ENCODE data around the gene ASAP2. TPM values are rescaled to one million over a fixed set of nuclear protein-coding genes. Genes with fewer than 3 reads are reported as not detected.
A peak's percentile ranks its signal among the peaks of the same experiment; 100 is the strongest.

The ASAP2 gene
- total RNA-seq, 1 experiment from 2014 or later = 60.3 TPM

DNA sequence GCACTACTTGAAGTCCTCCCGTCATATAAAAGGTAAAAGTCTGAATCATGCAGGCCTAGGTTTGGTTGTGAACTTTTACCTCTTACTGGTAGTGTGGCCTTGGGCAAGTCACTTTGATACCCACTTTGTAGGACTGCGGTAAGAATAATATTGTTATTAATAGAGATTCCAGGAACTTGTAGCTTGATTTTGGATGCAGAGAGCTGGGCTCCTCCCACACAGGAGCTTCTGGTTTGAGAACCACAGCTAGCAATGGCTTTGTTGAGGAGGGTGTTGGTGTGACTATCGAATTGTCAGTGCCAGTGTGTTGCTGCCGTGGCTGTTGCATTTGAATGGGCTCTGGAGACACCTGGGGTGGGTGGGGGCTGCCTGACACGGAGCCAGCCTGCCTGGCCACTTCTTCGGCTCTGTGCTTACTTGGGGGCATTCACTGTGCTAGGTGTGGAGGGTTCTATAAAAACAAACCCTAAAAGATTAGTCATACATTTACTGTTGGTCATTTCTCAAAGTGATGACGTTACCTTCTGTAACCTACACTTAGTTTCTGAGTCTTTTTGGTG, 38.5 kb downstream of the ASAP2 start:
- H3K27ac ChIP-seq = peak overlapping the region; percentile 76
- peak overlapping the region; percentile 16; the same call in 1 of the 2 replicates for H3K4me3 ChIP-seq
- H3K4me2 ChIP-seq = peak overlapping the region; percentile 64
- H3K9me2 ChIP-seq (ENCODE audit: insufficient read depth) = no peaks in the 10 kb centered on the region
- peaks cover 8% of the 10 kb centered on the region for H3K36me3 ChIP-seq (ENCODE audit: low read depth)
- no peaks in the 10 kb centered on the region for H3K9me3 ChIP-seq (ENCODE audit: insufficient read depth, low read depth)
- peaks cover 4% of the 10 kb centered on the region; the same call in 1 of the 2 replicates for H4K20me1 ChIP-seq (ENCODE audit: insufficient read depth)
- TF ChIP-seq, protein P1, sequence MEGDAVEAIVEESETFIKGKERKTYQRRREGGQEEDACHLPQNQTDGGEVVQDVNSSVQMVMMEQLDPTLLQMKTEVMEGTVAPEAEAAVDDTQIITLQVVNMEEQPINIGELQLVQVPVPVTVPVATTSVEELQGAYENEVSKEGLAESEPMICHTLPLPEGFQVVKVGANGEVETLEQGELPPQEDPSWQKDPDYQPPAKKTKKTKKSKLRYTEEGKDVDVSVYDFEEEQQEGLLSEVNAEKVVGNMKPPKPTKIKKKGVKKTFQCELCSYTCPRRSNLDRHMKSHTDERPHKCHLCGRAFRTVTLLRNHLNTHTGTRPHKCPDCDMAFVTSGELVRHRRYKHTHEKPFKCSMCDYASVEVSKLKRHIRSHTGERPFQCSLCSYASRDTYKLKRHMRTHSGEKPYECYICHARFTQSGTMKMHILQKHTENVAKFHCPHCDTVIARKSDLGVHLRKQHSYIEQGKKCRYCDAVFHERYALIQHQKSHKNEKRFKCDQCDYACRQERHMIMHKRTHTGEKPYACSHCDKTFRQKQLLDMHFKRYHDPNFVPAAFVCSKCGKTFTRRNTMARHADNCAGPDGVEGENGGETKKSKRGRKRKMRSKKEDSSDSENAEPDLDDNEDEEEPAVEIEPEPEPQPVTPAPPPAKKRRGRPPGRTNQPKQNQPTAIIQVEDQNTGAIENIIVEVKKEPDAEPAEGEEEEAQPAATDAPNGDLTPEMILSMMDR (conservative IDR thresholded peaks at IDR 0.05) = no peak
- TF ChIP-seq EZH2 (IDR thresholded peaks at IDR 0.05; ENCODE audit: low read depth) = no peak
- POLR2A ChIA-PET (ENCODE audit: unreplicated experiment) = no interaction called here
- no TSS peak for BruUV-seq (replicated peaks)
- H3F3A ChIP-seq (ENCODE audit: insufficient read depth, low read depth) = peaks cover 51% of the 10 kb centered on the region
- no peaks in the 10 kb centered on the region for H3K27me3 ChIP-seq (ENCODE audit: insufficient read depth, low read depth)
- intact Hi-C loops (cut with micrococcal nuclease; ENCODE audit: unreplicated experiment) = loop anchor here (5.0 kb wide), 1 partner anchor 73 kb away; no protein-coding TSS in a partner anchor
- peaks cover 72% of the 10 kb centered on the region for H3K4me1 ChIP-seq (replicated peaks; ENCODE audit: insufficient read depth)
- DNase-seq = peak; percentile 55 to 74
- H3K79me2 ChIP-seq (ENCODE audit: low read depth) = peaks cover 100% of the 10 kb centered on the region
- no peak overlapping the region for H2AFZ ChIP-seq
- CTCF ChIA-PET = interaction anchor here (0.8 kb wide), 1 partner anchor 71 kb away, joined by 3 read pairs; no protein-coding TSS in a partner anchor

- Histone ChIP-seq H3K9me3 (ENCODE audit: insufficient read depth, low read depth) (no peaks in the 10 kb centered on the region), H3K9me2 (ENCODE audit: insufficient read depth) (no peaks in the 10 kb centered on the region), H3K4me1 (replicated peaks; ENCODE audit: insufficient read depth) (peaks cover 82% of the 10 kb centered on the region), H3K27ac (no peak overlapping the region), H3K79me2 (ENCODE audit: low read depth) (peaks cover 98% of the 10 kb centered on the region), H2AFZ (no peak overlapping the region), H3K4me3 (no peak overlapping the region), H3K4me2 (no peak overlapping the region), H4K20me1 (ENCODE audit: insufficient read depth) (peaks cover 7% of the 10 kb centered on the region; the same call in 1 of the 2 replicates), H3F3A (ENCODE audit: insufficient read depth, low read depth) (peaks cover 64% of the 10 kb centered on the region), H3K36me3 (ENCODE audit: low read depth) (no peaks in the 10 kb centered on the region), H3K27me3 (ENCODE audit: insufficient read depth, low read depth) (no peaks in the 10 kb centered on the region)
- BruUV-seq (replicated peaks) = no TSS peak
- TF ChIP-seq EZH2 (IDR thresholded peaks at IDR 0.05; ENCODE audit: low read depth) = no peak
- TF ChIP-seq, protein P1 (conservative IDR thresholded peaks at IDR 0.05) = no peak
- CTCF ChIA-PET = no interaction called here
- intact Hi-C loops (cut with micrococcal nuclease; ENCODE audit: unreplicated experiment) = loop anchor here (5.0 kb wide), 1 partner anchor 75 kb away; no protein-coding TSS in a partner anchor
- POLR2A ChIA-PET (ENCODE audit: unreplicated experiment) = no interaction called here
- DNase-seq = no peak
Observed at GRCh38 chr2:9247177-9247576, 40.6 kb downstream of the ASAP2 start.

GRCh38 chr2:9247786-9248185, 41.2 kb downstream of the ASAP2 start:
- POLR2A ChIA-PET (ENCODE audit: unreplicated experiment) = interaction anchor here (0.6 kb wide), 1 partner anchor 12 kb away, joined by 4 read pairs; no protein-coding TSS in a partner anchor

More at GRCh38 chr2:9247786-9248185, 41.2 kb downstream of the ASAP2 start:
- Histone ChIP-seq H3K4me3 (no peak overlapping the region), H3K27ac (no peak overlapping the region), H2AFZ (no peak overlapping the region), H3K79me2 (ENCODE audit: low read depth) (peaks cover 97% of the 10 kb centered on the region), H3K4me1 (replicated peaks; ENCODE audit: insufficient read depth) (peaks cover 85% of the 10 kb centered on the region), H3K9me3 (ENCODE audit: insufficient read depth, low read depth) (no peaks in the 10 kb centered on the region), H3F3A (ENCODE audit: insufficient read depth, low read depth) (peaks cover 69% of the 10 kb centered on the region), H3K36me3 (ENCODE audit: low read depth) (no peaks in the 10 kb centered on the region), H3K4me2 (no peak overlapping the region), H4K20me1 (ENCODE audit: insufficient read depth) (peaks cover 8% of the 10 kb centered on the region; the same call in 1 of the 2 replicates), H3K9me2 (ENCODE audit: insufficient read depth) (no peaks in the 10 kb centered on the region), H3K27me3 (ENCODE audit: insufficient read depth, low read depth) (no peaks in the 10 kb centered on the region)
- no peak for DNase-seq
- no TSS peak for BruUV-seq (replicated peaks)
- TF ChIP-seq, protein P1 (conservative IDR thresholded peaks at IDR 0.05) = no peak
- TF ChIP-seq EZH2 (IDR thresholded peaks at IDR 0.05; ENCODE audit: low read depth) = no peak
- CTCF ChIA-PET = no interaction called here
- intact Hi-C loops (cut with micrococcal nuclease; ENCODE audit: unreplicated experiment) = loop anchor here (2.0 to 5.0 kb wide), 2 partner anchors 41 to 75 kb away; partner anchors contain the start of gene ASAP2

Measured in PC-9 (cell line).